ENCODE measurements around the gene ISL2. TPM values are rescaled to one million over a fixed set of nuclear protein-coding genes. Genes with fewer than 3 reads are reported as not detected.

The ISL2 gene
- total and polyA plus RNA-seq, 2 of the 13 experiments (the other 11 are each of a cell fraction or from before 2014, with no cell fraction given): 4.3 to 5.1 TPM

GRCh38 chr15:76333720-76334437 is 2.7 kb upstream of the ISL2 start (continued):
- TF ChIP-seq NR2F6 (IDR thresholded peaks at IDR 0.05): peak; percentile 53; the same call in 1 of the 2 replicates
- TF ChIP-seq NR2F6 (CRISPR knock-in tag; IDR thresholded peaks at IDR 0.05): no peak
- TF ChIP-seq ZBTB40 (IDR thresholded peaks at IDR 0.05): no peak
- no peak for TF ChIP-seq ZBTB40 (CRISPR knock-in tag; IDR thresholded peaks at IDR 0.05)
- TF ChIP-seq ZNF546 (CRISPR knock-in tag; conservative IDR thresholded peaks at IDR 0.05): no peak
- TF ChIP-seq FOXO4 (CRISPR knock-in tag; conservative IDR thresholded peaks at IDR 0.05): no peak
- peak; percentile 69 for TF ChIP-seq SAP130 (CRISPR knock-in tag; IDR thresholded peaks at IDR 0.05; ENCODE audit: low read depth)
- TF ChIP-seq ZNF563 (CRISPR knock-in tag; IDR thresholded peaks at IDR 0.05): peak; percentile 47; the same call in 1 of the 2 replicates
- TF ChIP-seq FOXA3 (CRISPR knock-in tag; IDR thresholded peaks at IDR 0.05): peak; percentile 59
- no peak for TF ChIP-seq CHCHD3 (CRISPR knock-in tag; IDR thresholded peaks at IDR 0.05)
- no peak for TF ChIP-seq NR1H2 (CRISPR knock-in tag; IDR thresholded peaks at IDR 0.05; ENCODE audit: borderline replicate concordance, low read depth)
- no peak for TF ChIP-seq ZNF317 (CRISPR knock-in tag; IDR thresholded peaks at IDR 0.05)
- TF ChIP-seq SP140L (CRISPR knock-in tag; IDR thresholded peaks at IDR 0.05; ENCODE audit: borderline replicate concordance): no peak
- TF ChIP-seq ZNF678 (CRISPR knock-in tag; IDR thresholded peaks at IDR 0.05): no peak
- TF ChIP-seq ZNF10 (CRISPR knock-in tag; IDR thresholded peaks at IDR 0.05; ENCODE audit: borderline replicate concordance, low read depth): no peak
- TF ChIP-seq CCDC6 (CRISPR knock-in tag; IDR thresholded peaks at IDR 0.05): peak; percentile 70; the same call in 1 of the 2 replicates
- no peak for TF ChIP-seq ZFP36L2 (CRISPR knock-in tag; IDR thresholded peaks at IDR 0.05)
- no peak for TF ChIP-seq RFX3 (CRISPR knock-in tag; IDR thresholded peaks at IDR 0.05)
